H1 (cell line): Measurements from ENCODE around the gene CAMSAP3.

Experiments
- ATF2 ChIP-seq: IDR thresholded peaks from 2 replicates; pipeline ENCODE4 v1.6.1; 2012; ENCODE audit warnings: low read length, inconsistent platforms
- CEBPB ChIP-seq: IDR thresholded peaks from 2 replicates; pipeline ENCODE4 v1.6.1; 2012; ENCODE audit warnings: low read depth, low read length
- CTCF ChIP-seq, 3 experiments: IDR thresholded peaks; 1 replicate in 2 of 3; 2 replicates in 1 of 3; pipeline versions ENCODE4 v1.5.1 to v1.6.1; 2011; ENCODE audit warnings: low read length in 3 of 3, mild to moderate bottlenecking in 3 of 3, inconsistent platforms in 2 of 3, low read depth in 1 of 3, moderate library complexity in 1 of 3; ENCODE audit not compliant: insufficient read depth in 1 of 3; ENCODE audit errors: control extremely low read depth in 1 of 3
- JUND ChIP-seq: IDR thresholded peaks from 2 replicates; pipeline ENCODE4 v1.6.1; 2011; ENCODE audit warnings: mild to moderate bottlenecking, improper control_type of control experiment, low read length
- POU5F1 ChIP-seq: IDR thresholded peaks from 2 replicates; pipeline ENCODE4 v1.6.1; 2011; ENCODE audit warnings: low read depth, mild to moderate bottlenecking, low read length, moderate library complexity
- RFX5 ChIP-seq: IDR thresholded peaks from 2 replicates; pipeline ENCODE4 v1.6.1; 2011; ENCODE audit warnings: low read depth, low read length, improper control_type of control experiment, borderline replicate concordance
- RXRA ChIP-seq: IDR thresholded peaks from 2 replicates; pipeline ENCODE4 v1.6.1; 2011; ENCODE audit warnings: low read depth, mild to moderate bottlenecking, low read length, moderate library complexity; ENCODE audit not compliant: insufficient read depth
- SP1 ChIP-seq: IDR thresholded peaks from 2 replicates; pipeline ENCODE4 v1.6.1; 2011; ENCODE audit warnings: low read depth, low read length
- SP4 ChIP-seq: IDR thresholded peaks from 2 replicates; pipeline ENCODE4 v1.6.1; 2012; ENCODE audit warnings: low read length, inconsistent platforms

- no peak for TF ChIP-seq JUND
- TF ChIP-seq POU5F1 = no peak
- TF ChIP-seq RFX5 = no peak
- peak; percentile 33; the same call in 1 of the 2 replicates for TF ChIP-seq SP1
- TF ChIP-seq CTCF (IDR thresholded peaks at IDR 0.05; ENCODE audit: control extremely low read depth in 1 of 3, insufficient read depth in 1 of 3, low read depth in 1 of 3, low read length in 3 of 3) = peak in 1 of 3 experiments; percentile 6; a peak in 1 of 4 replicates
- TF ChIP-seq RXRA = no peak
- 0 out of 2 replicates have a peak, but pooled peaks have one; percentile 11 for TF ChIP-seq CEBPB
- TF ChIP-seq ATF2 = no peak
- peak; percentile 74; the same call in 1 of the 2 replicates for TF ChIP-seq SP4
Measured at GRCh38 chr19:7636691-7637373, 41.2 kb downstream of the CAMSAP3 start, which contains the start of gene STXBP2.
